Sigmoid colon (tissue), 4 donors: Measurements from ENCODE around the gene SRM.

Source experiments
- CTCF ChIP-seq, 4 experiments: fragments of 450-650 bp in 3 of 4; fragments of 200-600 bp in 1 of 4; IDR thresholded peaks; one replicate each; pipeline ENCODE4 v1.5.1; 2016 to 2019; ENCODE audit warnings: antibody characterized with exemption in 4 of 4, mild to moderate bottlenecking in 3 of 4, moderate library complexity in 2 of 4
- EP300 ChIP-seq, 4 donors: sonication (generic); formaldehyde crosslinking; IDR thresholded peaks; one replicate each; pipeline ENCODE4 v1.6.1; 2017; ENCODE audit warnings: antibody characterized with exemption in 4 of 4
- POLR2A ChIP-seq, 2 donors: fragments of 450-650 bp; IDR thresholded peaks; one replicate each; pipeline ENCODE4 v1.6.1; 2016; ENCODE audit warnings: antibody characterized with exemption in 2 of 2, mild to moderate bottlenecking in 2 of 2, moderate library complexity in 2 of 2

GRCh38 chr1:11067716-11068599 is 8.1 kb upstream of the SRM start:
- TF ChIP-seq CTCF (IDR thresholded peaks at IDR 0.05), result no peak
- TF ChIP-seq EP300 (IDR thresholded peaks at IDR 0.05), result no peak
- TF ChIP-seq POLR2A (IDR thresholded peaks at IDR 0.05), result no peak
